Heart right ventricle (tissue), 16 donors: ENCODE results near the gene HIVEP3. TPM values are rescaled to one million over a fixed set of nuclear protein-coding genes. Genes with fewer than 3 reads are reported as not detected.

Experiments used
- ATAC-seq, 8 donors: fragments of 200-7000 bp; cut with Tn5 transposase; one replicate each; pipeline ENCODE4 v1.9.1; 2020; ENCODE audit warnings: mild to moderate bottlenecking in 8 of 8, moderate library complexity in 8 of 8, moderate number of reproducible peaks in 1 of 8
- DNase-seq, 2 donors: peaks; one replicate each; pipeline ENCODE4 v3.0.0-alpha.2; 2020
- H3K27ac ChIP-seq, 10 donors: fragments of 200-600 bp; sonication (generic) in 2 of 10; one replicate each; pipeline versions ENCODE4 v1.5.0 to v1.8.0; 2020 to 2022; ENCODE audit warnings: mild to moderate bottlenecking in 3 of 10
- H3K27me3 ChIP-seq, 7 donors: fragments of 200-600 bp; one replicate each; pipeline ENCODE4 v1.8.0; 2021 to 2022; ENCODE audit warnings: mild to moderate bottlenecking in 2 of 7
- H3K36me3 ChIP-seq, 9 donors: fragments of 200-600 bp; sonication (generic) in 1 of 9; one replicate each; pipeline versions ENCODE4 v1.5.0 to v1.8.0; 2020 to 2022; ENCODE audit warnings: mild to moderate bottlenecking in 2 of 9
- H3K4me1 ChIP-seq, 9 donors: fragments of 200-600 bp; sonication (generic) in 1 of 9; one replicate each; pipeline versions ENCODE4 v1.5.0 to v1.8.0; 2020 to 2022; ENCODE audit warnings: mild to moderate bottlenecking in 4 of 9
- H3K4me3 ChIP-seq, 10 donors: fragments of 200-600 bp; sonication (generic) in 2 of 10; one replicate each; pipeline versions ENCODE4 v1.5.0 to v1.8.0; 2020 to 2022; ENCODE audit warnings: mild to moderate bottlenecking in 7 of 10, moderate library complexity in 2 of 10
- H3K9me3 ChIP-seq, 11 donors: fragments of 200-600 bp in 10 of 11; sonication (generic) in 2 of 11; one replicate each; pipeline versions ENCODE4 v1.5.0 to v1.8.0; 2013 to 2022; ENCODE audit warnings: mild to moderate bottlenecking in 2 of 11, control low read depth in 1 of 11, moderate library complexity in 1 of 11
- WGBS, 2 donors: extraction: QIAGEN DNeasy Blood & Tissue Kit; methylation state at CpG; one replicate each; pipeline ENCODE4 v1.1.7; 2013; ENCODE audit warnings: inconsistent platforms in 1 of 2; 5-methylcytosine and 5-hydroxymethylcytosine counted together
- intact Hi-C, 10 donors: fragments of 100-400 bp; cut with DNase I; formaldehyde crosslinking; loops; one replicate each; pipeline versions ENCODE4 v1.11.1 to v1.14.2; 2022
- polyA plus RNA-seq, 2 donors: library from polyadenylated mRNA; stranded (reverse); fragments of 200-250 nt; gene quantifications; one replicate each; pipeline ENCODE4 v1.2.3, GENCODE V29; 2013
- total RNA-seq, 10 donors: library from RNA; stranded (reverse); fragmentation: NEBNext Ultra II Directional in 3 of 10; extraction: Animal tissue kit (Norgen Biotek cat#: 25700) in 3 of 10; gene quantifications; one replicate each; pipeline versions ENCODE4 v1.2.1 to v1.2.4, GENCODE V29; 2021 to 2023
- TF ChIP-seq, protein P1 (sequence below), 9 donors: fragments of 200-600 bp; sonication (generic) in 2 of 9; IDR thresholded peaks; one replicate each; pipeline versions ENCODE4 v1.5.0 to v1.8.0; 2021 to 2022; ENCODE audit warnings: antibody characterized with exemption in 9 of 9, mild to moderate bottlenecking in 5 of 9, moderate library complexity in 1 of 9
- donor health status: Arrhythmogenic right ventricular cardiomyopathy.
- donor health status: ischemic (EF 13 %, LVEDD 7.1; RV severe dilation, severe dysfunction).
- donor health status: healthy with polysubstance abuse.
- donor health status: DM: no; HTN: yes; CAD: no.
- donor health status: DM: no; HTN: no; CAD: no.
- donor health status: ischemic (EF 25% LVEDD 6.9; RV normal size, moderate dysfunction).
- donor health status: ischemic (EF 25% LVEDD 5.7; RV mildly dilated, moderate dysfunction).
- donor health status: healthy.
- donor health status: DM: yes; HTN: yes; CAD: no.
- donor health status: Ischemic cardiomyopathy.
- donor health status: ischemic (EF 35%, LVEDD 5.7; RV mildly dilated, moderate dysfunction).
- donor health status: nonischemic (EF 11% LVEDD 7.7; RV severe dilation, severe dysfunction).
- donor health status: DM: yes; HTN: yes; CAD: no.
- donor health status: PGD.
- donor health status: ischemic (EF 29% LVEDD 5.4; RV normal size, mild dysfunction).
- donor health status: nonischemic (EF 23%, LVEDD 6.1; RV moderate dilation, normal function).

Gene HIVEP3
- total and polyA plus RNA-seq, 12 donors: 2.6 to 7.5 (median 5.2) TPM

- no peaks in the 10 kb centered on the region for H3K27me3 ChIP-seq
- no peak overlapping the region for H3K4me3 ChIP-seq
- DNase-seq (no peak), ATAC-seq (no peak)
- H3K36me3 ChIP-seq: no peaks in the 10 kb centered on the region
- H3K27ac ChIP-seq: no peak overlapping the region
- 79 to 87% methylated on average over 5 of the region's 5 CpGs for WGBS, 2 donors
- TF ChIP-seq, protein P1, sequence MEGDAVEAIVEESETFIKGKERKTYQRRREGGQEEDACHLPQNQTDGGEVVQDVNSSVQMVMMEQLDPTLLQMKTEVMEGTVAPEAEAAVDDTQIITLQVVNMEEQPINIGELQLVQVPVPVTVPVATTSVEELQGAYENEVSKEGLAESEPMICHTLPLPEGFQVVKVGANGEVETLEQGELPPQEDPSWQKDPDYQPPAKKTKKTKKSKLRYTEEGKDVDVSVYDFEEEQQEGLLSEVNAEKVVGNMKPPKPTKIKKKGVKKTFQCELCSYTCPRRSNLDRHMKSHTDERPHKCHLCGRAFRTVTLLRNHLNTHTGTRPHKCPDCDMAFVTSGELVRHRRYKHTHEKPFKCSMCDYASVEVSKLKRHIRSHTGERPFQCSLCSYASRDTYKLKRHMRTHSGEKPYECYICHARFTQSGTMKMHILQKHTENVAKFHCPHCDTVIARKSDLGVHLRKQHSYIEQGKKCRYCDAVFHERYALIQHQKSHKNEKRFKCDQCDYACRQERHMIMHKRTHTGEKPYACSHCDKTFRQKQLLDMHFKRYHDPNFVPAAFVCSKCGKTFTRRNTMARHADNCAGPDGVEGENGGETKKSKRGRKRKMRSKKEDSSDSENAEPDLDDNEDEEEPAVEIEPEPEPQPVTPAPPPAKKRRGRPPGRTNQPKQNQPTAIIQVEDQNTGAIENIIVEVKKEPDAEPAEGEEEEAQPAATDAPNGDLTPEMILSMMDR (IDR thresholded peaks at IDR 0.05): no peak
- peaks cover 0 to under 1% (median 0%) of the 10 kb centered on the region in 11 donors for H3K9me3 ChIP-seq
- peaks cover 0 to 26% (median 0%) of the 10 kb centered on the region in 9 donors for H3K4me1 ChIP-seq
- intact Hi-C loops: loop anchor here in 5 of 10 donors (2.0 to 10.0 kb wide), 3 partner anchors 219 to 222 kb away; no protein-coding TSS in a partner anchor
These were observed 124.7 kb downstream of the HIVEP3 start for GRCh38 chr1:41794031-41794430.

DNA sequence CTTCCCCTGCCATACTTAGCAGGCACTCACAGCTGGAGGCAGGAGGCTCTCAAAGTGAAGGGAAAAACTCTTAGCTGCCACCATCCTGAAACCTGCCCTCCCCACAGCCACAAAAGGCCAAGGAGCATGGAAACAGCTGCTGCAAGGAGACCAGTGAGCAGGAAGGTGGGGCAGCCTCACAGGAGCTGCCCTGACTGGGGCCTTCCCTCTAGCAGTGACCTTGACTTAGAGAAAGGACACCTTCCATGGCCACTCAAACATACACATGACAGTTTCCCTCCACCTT, 126.3 kb downstream of the HIVEP3 start:
- H3K27me3 ChIP-seq: no peaks in the 10 kb centered on the region
- intact Hi-C loops: loop anchor here in 3 of 10 donors (5.0 to 10.0 kb wide), 2 partner anchors 218 to 220 kb away; no protein-coding TSS in a partner anchor
- H3K27ac ChIP-seq: peak overlapping the region in 1 of 10 donors; percentile 22
- H3K9me3 ChIP-seq: no peaks in the 10 kb centered on the region
- TF ChIP-seq, protein P1 (IDR thresholded peaks at IDR 0.05): no peak
- ATAC-seq (no peak), DNase-seq (no peak)
- H3K4me1 ChIP-seq: peaks cover 0 to 26% (median 0%) of the 10 kb centered on the region in 9 donors
- H3K4me3 ChIP-seq: no peak overlapping the region
- no peaks in the 10 kb centered on the region for H3K36me3 ChIP-seq

- Histone ChIP-seq H3K4me3 (no peak overlapping the region), H3K4me1 (peaks cover 0 to 26% (median 0%) of the 10 kb centered on the region in 9 donors), H3K36me3 (no peaks in the 10 kb centered on the region), H3K27me3 (no peaks in the 10 kb centered on the region), H3K9me3 (no peaks in the 10 kb centered on the region), H3K27ac (peak overlapping the region in 1 of 10 donors; percentile 22)
- 81 to 87% methylated on average over 5 of the region's 5 CpGs for WGBS, 2 donors
- DNase-seq (no peak), ATAC-seq (no peak)
- intact Hi-C loops: loop anchor here in 3 of 10 donors (5.0 to 10.0 kb wide), 2 partner anchors 217 to 220 kb away; no protein-coding TSS in a partner anchor
- TF ChIP-seq, protein P1 (IDR thresholded peaks at IDR 0.05): no peak
These were observed 126.8 kb downstream of the HIVEP3 start for GRCh38 chr1:41791667-41792484.

DNA sequence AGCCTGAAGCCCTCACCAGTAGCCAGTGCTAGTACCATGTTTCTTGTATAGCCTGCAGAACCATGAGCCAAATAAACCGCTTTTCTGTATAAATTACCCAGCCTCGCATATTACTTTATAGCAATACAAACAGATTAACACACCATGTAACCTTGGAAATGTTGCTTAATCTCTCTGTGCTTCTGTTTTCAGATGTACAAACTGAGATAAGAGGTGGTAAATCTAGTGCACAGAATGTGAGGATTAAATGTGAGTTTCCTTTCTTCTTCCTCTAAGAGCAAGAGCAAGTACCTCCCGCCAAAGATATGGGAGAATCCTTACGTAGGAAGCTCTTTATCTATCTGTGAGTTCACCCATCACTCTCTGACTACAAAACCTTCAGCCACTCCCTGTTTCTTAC, 128.4 kb downstream of the HIVEP3 start:
- H3K4me3 ChIP-seq: no peak overlapping the region
- WGBS, 2 donors: 79 to 97% methylated on average over 4 of the region's 4 CpGs
- H3K9me3 ChIP-seq: no peaks in the 10 kb centered on the region
- ATAC-seq (no peak), DNase-seq (no peak)
- intact Hi-C loops: loop anchor here in 3 of 10 donors (5.0 to 10.0 kb wide), 2 partner anchors 216 to 218 kb away; no protein-coding TSS in a partner anchor
- H3K36me3 ChIP-seq: no peaks in the 10 kb centered on the region
- no peak overlapping the region for H3K27ac ChIP-seq
- TF ChIP-seq, protein P1 (IDR thresholded peaks at IDR 0.05): no peak
- H3K4me1 ChIP-seq: peaks cover 0 to 26% (median 0%) of the 10 kb centered on the region in 9 donors
- H3K27me3 ChIP-seq: no peaks in the 10 kb centered on the region
